ENCODE measurements around the gene HSD17B12.

The HSD17B12 gene

DNA sequence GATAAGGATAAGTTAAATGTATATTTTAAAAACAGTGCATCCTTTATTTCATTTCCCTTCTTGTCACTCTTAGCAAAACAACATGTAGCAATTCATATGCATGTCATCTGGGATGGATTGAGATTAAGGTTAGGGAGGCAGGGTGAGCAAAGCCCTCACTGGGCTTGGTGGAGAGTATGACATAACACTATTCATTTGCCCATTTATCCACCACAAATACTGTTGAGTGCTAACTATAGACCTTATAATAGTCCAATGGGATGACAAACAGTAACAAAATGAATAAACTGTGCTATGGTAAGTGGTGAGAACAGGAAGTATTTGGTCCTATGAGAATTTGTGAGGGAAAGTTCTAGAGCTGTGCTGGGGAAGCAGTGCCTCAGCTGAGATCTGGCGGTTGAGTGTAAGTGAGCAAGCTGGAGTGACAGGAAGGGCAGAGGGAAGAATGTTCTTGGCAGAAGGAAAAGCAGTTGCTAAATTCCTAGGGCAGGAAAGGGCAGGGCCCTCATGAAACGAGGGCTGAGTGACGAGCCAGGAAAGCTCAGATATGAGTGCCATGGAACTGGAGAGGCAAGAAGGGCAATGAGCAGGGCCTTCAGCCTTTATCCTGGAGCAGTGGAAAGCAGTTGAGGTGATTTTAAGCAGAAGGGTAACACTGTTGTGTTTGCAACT, 6.7 kb downstream of the HSD17B12 start:
- peaks cover 26% of the 10 kb centered on the region for H3K36me3 ChIP-seq (ENCODE audit: insufficient read depth, low read length)
- peaks cover 39% of the 10 kb centered on the region for H3K4me1 ChIP-seq (ENCODE audit: control insufficient read depth, insufficient read depth, low read length, unreplicated experiment)

GRCh38 chr11:43688394-43688793, 7.9 kb downstream of the HSD17B12 start:
- no peak overlapping the region for H3K27ac ChIP-seq (ENCODE audit: low read depth, low read length)
- no peaks in the 10 kb centered on the region for H3K27me3 ChIP-seq (ENCODE audit: insufficient read depth, low read length)
- peaks cover 32% of the 10 kb centered on the region for H3K4me1 ChIP-seq (ENCODE audit: control insufficient read depth, insufficient read depth, low read length, unreplicated experiment)
- H3K4me3 ChIP-seq (ENCODE audit: low read depth, low read length): no peak overlapping the region
- peaks cover 23% of the 10 kb centered on the region for H3K36me3 ChIP-seq (ENCODE audit: insufficient read depth, low read length)
- no peak overlapping the region for H2AFZ ChIP-seq (ENCODE audit: low read length, unreplicated experiment)
- H3K79me2 ChIP-seq (ENCODE audit: control insufficient read depth, insufficient read depth, low read length, unreplicated experiment): peaks cover 87% of the 10 kb centered on the region

More for the DNA sequence above, 6.7 kb downstream of the HSD17B12 start:
- Histone ChIP-seq H3K27ac (ENCODE audit: low read depth, low read length) (peak overlapping the region; percentile 58), H3K79me2 (ENCODE audit: control insufficient read depth, insufficient read depth, low read length, unreplicated experiment) (peaks cover 89% of the 10 kb centered on the region), H3K27me3 (ENCODE audit: insufficient read depth, low read length) (no peaks in the 10 kb centered on the region), H2AFZ (ENCODE audit: low read length, unreplicated experiment) (no peak overlapping the region), H3K4me3 (ENCODE audit: low read depth, low read length) (peak overlapping the region; percentile 1; the same call in 1 of the 2 replicates)

DNA sequence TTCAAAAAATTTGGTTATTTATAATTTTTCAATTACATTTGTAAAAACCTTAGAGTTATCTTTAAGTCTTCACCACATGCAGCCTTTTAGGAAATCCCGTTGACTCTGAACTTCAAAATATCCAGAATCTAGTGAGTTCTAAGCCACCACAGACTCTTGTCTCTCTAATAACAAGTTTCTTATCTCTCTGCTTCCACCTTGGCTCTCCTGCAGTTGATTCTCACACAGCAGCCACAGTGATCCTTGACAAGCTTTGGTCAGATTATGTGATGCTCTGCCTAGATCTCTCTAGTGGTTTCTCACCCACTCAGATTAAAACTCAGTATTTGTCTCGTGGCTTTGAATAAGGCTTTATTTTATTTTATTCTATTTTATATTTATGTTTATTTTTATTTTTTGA, 8.6 kb downstream of the HSD17B12 start:
- Histone ChIP-seq H3K27me3 (ENCODE audit: insufficient read depth, low read length) (no peaks in the 10 kb centered on the region), H3K4me3 (ENCODE audit: low read depth, low read length) (no peak overlapping the region), H3K36me3 (ENCODE audit: insufficient read depth, low read length) (peaks cover 19% of the 10 kb centered on the region), H3K4me1 (ENCODE audit: control insufficient read depth, insufficient read depth, low read length, unreplicated experiment) (peaks cover 32% of the 10 kb centered on the region), H3K79me2 (ENCODE audit: control insufficient read depth, insufficient read depth, low read length, unreplicated experiment) (peaks cover 88% of the 10 kb centered on the region), H2AFZ (ENCODE audit: low read length, unreplicated experiment) (no peak overlapping the region), H3K27ac (ENCODE audit: low read depth, low read length) (no peak overlapping the region)

DNA sequence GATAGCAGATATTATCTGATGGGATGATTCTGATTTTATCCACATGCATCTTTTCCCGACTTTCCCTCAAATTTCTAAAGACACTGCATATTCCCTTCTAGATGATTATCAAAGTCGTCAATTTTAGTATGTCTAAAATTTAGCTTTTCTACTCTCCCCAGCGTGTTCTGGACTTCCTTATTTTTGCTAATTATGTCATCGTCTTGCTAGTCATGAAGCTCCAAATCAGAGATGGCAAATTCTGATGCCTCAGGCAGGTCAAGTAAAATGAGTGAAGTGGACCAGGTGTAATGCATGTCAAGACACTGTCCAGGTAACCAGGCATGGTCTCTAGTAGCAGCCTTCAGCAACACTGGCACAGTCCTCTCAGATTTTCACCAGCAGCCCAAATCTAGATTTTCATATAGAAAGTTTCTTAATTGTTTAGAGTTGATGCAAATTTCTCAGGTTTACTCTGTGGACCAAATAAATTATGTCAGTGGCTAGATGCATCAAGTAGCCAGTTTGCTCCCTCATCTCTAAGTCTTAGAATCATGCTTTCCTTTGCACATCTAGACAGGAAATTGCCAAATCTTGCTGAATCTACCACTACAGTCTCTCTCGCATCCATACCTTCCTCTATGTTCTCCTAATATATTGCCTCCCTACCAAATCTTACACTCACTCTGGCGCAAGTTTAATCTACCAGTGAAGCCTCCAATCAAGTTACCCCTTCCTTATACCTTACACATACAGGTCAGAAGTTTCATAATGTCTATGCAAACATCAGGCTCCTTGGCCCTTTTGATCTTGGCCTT, 10.6 kb downstream of the HSD17B12 start:
- Histone ChIP-seq H2AFZ (ENCODE audit: low read length, unreplicated experiment) (no peak overlapping the region), H3K27me3 (ENCODE audit: insufficient read depth, low read length) (no peaks in the 10 kb centered on the region), H3K79me2 (ENCODE audit: control insufficient read depth, insufficient read depth, low read length, unreplicated experiment) (peaks cover 80% of the 10 kb centered on the region), H3K27ac (ENCODE audit: low read depth, low read length) (no peak overlapping the region), H3K36me3 (ENCODE audit: insufficient read depth, low read length) (peaks cover 10% of the 10 kb centered on the region; the same call in 1 of the 2 replicates), H3K4me3 (ENCODE audit: low read depth, low read length) (no peak overlapping the region), H3K4me1 (ENCODE audit: control insufficient read depth, insufficient read depth, low read length, unreplicated experiment) (peaks cover 19% of the 10 kb centered on the region)

GRCh38 chr11:43691806-43692205, 11.3 kb downstream of the HSD17B12 start:
- Histone ChIP-seq H3K36me3 (ENCODE audit: insufficient read depth, low read length) (peaks cover 10% of the 10 kb centered on the region; the same call in 1 of the 2 replicates), H2AFZ (ENCODE audit: low read length, unreplicated experiment) (no peak overlapping the region), H3K27me3 (ENCODE audit: insufficient read depth, low read length) (no peaks in the 10 kb centered on the region), H3K4me1 (ENCODE audit: control insufficient read depth, insufficient read depth, low read length, unreplicated experiment) (peaks cover 13% of the 10 kb centered on the region), H3K27ac (ENCODE audit: low read depth, low read length) (no peak overlapping the region), H3K4me3 (ENCODE audit: low read depth, low read length) (no peak overlapping the region), H3K79me2 (ENCODE audit: control insufficient read depth, insufficient read depth, low read length, unreplicated experiment) (peaks cover 73% of the 10 kb centered on the region)

DNA sequence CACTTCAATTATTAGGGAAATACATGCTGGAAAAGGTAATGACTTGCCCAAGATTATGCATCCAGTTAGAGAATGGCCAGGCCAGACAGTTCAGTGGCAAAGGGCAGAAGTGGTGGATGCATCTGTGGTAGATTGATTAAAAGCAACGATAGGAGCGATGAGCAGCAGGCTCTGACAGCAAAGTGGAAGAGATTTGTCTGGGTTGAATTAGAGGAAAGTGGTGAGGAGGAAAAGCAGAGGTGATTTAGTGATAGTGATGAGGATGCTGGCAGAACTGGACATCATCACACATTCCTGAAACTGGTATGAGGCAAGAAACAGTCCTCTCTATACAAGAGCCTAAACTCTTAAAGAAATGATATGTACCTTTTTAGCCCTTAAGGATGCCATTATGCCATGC, 12.5 kb downstream of the HSD17B12 start:
- Histone ChIP-seq H2AFZ (ENCODE audit: low read length, unreplicated experiment) (no peak overlapping the region), H3K4me3 (ENCODE audit: low read depth, low read length) (no peak overlapping the region), H3K4me1 (ENCODE audit: control insufficient read depth, insufficient read depth, low read length, unreplicated experiment) (peaks cover 2% of the 10 kb centered on the region), H3K79me2 (ENCODE audit: control insufficient read depth, insufficient read depth, low read length, unreplicated experiment) (peaks cover 68% of the 10 kb centered on the region), H3K27me3 (ENCODE audit: insufficient read depth, low read length) (no peaks in the 10 kb centered on the region), H3K27ac (ENCODE audit: low read depth, low read length) (no peak overlapping the region), H3K36me3 (ENCODE audit: insufficient read depth, low read length) (peaks cover 10% of the 10 kb centered on the region; the same call in 1 of the 2 replicates)

DNA sequence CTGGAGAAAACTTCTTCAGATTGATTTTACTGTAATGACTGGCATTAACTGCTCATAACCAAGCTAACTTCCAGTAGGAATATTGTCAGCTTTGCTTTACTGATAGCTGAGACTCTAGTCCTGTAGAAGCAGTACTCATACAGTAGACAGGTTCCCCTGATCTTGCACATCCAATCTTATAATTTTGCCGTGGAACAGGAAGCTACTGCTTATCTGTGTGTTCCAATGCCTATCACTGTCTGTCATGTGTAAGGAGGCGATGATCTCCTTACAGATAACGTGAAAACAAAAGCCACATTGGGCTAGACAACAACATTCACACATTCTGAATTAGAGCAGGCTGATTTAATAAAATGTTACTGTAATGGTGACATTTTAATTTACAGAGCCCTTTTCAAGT, 13.2 kb downstream of the HSD17B12 start:
- peaks cover 10% of the 10 kb centered on the region; the same call in 1 of the 2 replicates for H3K36me3 ChIP-seq (ENCODE audit: insufficient read depth, low read length)
- no peaks in the 10 kb centered on the region for H3K27me3 ChIP-seq (ENCODE audit: insufficient read depth, low read length)
- no peaks in the 10 kb centered on the region for H3K4me1 ChIP-seq (ENCODE audit: control insufficient read depth, insufficient read depth, low read length, unreplicated experiment)
- no peak overlapping the region for H2AFZ ChIP-seq (ENCODE audit: low read length, unreplicated experiment)
- peaks cover 61% of the 10 kb centered on the region for H3K79me2 ChIP-seq (ENCODE audit: control insufficient read depth, insufficient read depth, low read length, unreplicated experiment)
- no peak overlapping the region for H3K27ac ChIP-seq (ENCODE audit: low read depth, low read length)
- no peak overlapping the region for H3K4me3 ChIP-seq (ENCODE audit: low read depth, low read length)

DNA sequence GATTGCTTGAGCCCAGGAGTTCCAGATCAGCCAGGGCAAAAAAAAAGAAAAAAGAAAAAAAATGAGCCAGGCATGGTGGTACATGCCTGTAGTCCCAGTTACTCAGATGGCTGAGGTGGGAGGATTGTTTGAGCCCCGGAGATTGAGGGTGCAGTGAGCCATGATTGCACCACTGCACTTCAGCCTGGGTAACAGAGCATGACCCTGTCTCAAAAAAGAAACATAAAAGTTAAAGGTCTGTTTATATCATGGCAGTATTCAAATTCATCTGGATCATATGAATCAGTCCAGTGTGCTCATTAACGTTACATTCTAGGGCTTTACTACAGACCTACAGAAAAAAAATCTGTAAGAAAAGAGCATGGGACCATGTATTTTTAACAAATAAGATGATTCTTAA, 13.9 kb downstream of the HSD17B12 start:
- no peak overlapping the region for H2AFZ ChIP-seq (ENCODE audit: low read length, unreplicated experiment)
- H3K79me2 ChIP-seq (ENCODE audit: control insufficient read depth, insufficient read depth, low read length, unreplicated experiment): peaks cover 55% of the 10 kb centered on the region
- H3K27ac ChIP-seq (ENCODE audit: low read depth, low read length): no peak overlapping the region
- no peak overlapping the region for H3K4me3 ChIP-seq (ENCODE audit: low read depth, low read length)
- H3K36me3 ChIP-seq (ENCODE audit: insufficient read depth, low read length): peaks cover 10% of the 10 kb centered on the region; the same call in 1 of the 2 replicates
- no peaks in the 10 kb centered on the region for H3K27me3 ChIP-seq (ENCODE audit: insufficient read depth, low read length)
- no peaks in the 10 kb centered on the region for H3K4me1 ChIP-seq (ENCODE audit: control insufficient read depth, insufficient read depth, low read length, unreplicated experiment)

GRCh38 chr11:43697679-43698078, 17.1 kb downstream of the HSD17B12 start:
- Histone ChIP-seq H3K27me3 (ENCODE audit: insufficient read depth, low read length) (no peaks in the 10 kb centered on the region), H3K79me2 (ENCODE audit: control insufficient read depth, insufficient read depth, low read length, unreplicated experiment) (peaks cover 44% of the 10 kb centered on the region), H3K4me1 (ENCODE audit: control insufficient read depth, insufficient read depth, low read length, unreplicated experiment) (no peaks in the 10 kb centered on the region), H3K27ac (ENCODE audit: low read depth, low read length) (no peak overlapping the region), H2AFZ (ENCODE audit: low read length, unreplicated experiment) (no peak overlapping the region), H3K36me3 (ENCODE audit: insufficient read depth, low read length) (peaks cover 5% of the 10 kb centered on the region), H3K4me3 (ENCODE audit: low read depth, low read length) (no peak overlapping the region)

DNA sequence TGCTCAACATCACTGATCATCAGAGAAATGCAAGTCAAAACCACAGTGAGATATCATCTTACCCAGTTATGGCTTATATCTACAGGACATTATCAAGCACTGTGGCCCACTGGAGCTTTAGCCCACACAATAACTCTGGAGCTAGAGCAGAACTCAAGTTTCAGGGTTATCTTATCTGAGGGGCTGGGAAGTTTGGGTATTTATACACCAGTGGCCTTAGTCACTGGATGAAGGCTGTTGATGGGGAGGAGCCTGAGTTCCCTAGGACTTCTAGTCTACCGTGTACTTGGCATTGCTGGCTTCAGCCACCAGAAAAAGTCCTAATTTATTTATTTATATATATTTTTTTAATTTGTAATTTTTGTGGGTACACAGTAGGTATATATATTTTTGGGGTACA, 19.3 kb downstream of the HSD17B12 start:
- Histone ChIP-seq H3K4me3 (ENCODE audit: low read depth, low read length) (no peak overlapping the region), H3K79me2 (ENCODE audit: control insufficient read depth, insufficient read depth, low read length, unreplicated experiment) (peaks cover 28% of the 10 kb centered on the region), H2AFZ (ENCODE audit: low read length, unreplicated experiment) (no peak overlapping the region), H3K27ac (ENCODE audit: low read depth, low read length) (no peak overlapping the region), H3K27me3 (ENCODE audit: insufficient read depth, low read length) (no peaks in the 10 kb centered on the region), H3K4me1 (ENCODE audit: control insufficient read depth, insufficient read depth, low read length, unreplicated experiment) (no peaks in the 10 kb centered on the region), H3K36me3 (ENCODE audit: insufficient read depth, low read length) (peaks cover 4% of the 10 kb centered on the region)

- Histone ChIP-seq H2AFZ (ENCODE audit: low read length, unreplicated experiment) (no peak overlapping the region), H3K79me2 (ENCODE audit: control insufficient read depth, insufficient read depth, low read length, unreplicated experiment) (peaks cover 39% of the 10 kb centered on the region), H3K36me3 (ENCODE audit: insufficient read depth, low read length) (no peaks in the 10 kb centered on the region; the same call in 1 of the 2 replicates), H3K4me1 (ENCODE audit: control insufficient read depth, insufficient read depth, low read length, unreplicated experiment) (no peaks in the 10 kb centered on the region), H3K27ac (ENCODE audit: low read depth, low read length) (no peak overlapping the region), H3K27me3 (ENCODE audit: insufficient read depth, low read length) (no peaks in the 10 kb centered on the region), H3K4me3 (ENCODE audit: low read depth, low read length) (no peak overlapping the region)
Measured at GRCh38 chr11:43706631-43707030, 26.1 kb downstream of the HSD17B12 start.
